Subcutaneous adipose tissue (tissue), 4 donors: ENCODE results near the gene PPP2R2B. TPM values are rescaled to one million over a fixed set of nuclear protein-coding genes. Genes with fewer than 3 reads are reported as not detected.

Source experiments
- CTCF ChIP-seq: fragments of 450-650 bp; IDR thresholded peaks from one replicate; pipeline ENCODE4 v1.5.1; 2016; ENCODE audit warnings: low read depth, mild to moderate bottlenecking, control low read depth, antibody characterized with exemption, moderate library complexity
- total RNA-seq, 4 donors: library from RNA; depleted of rRNA; stranded (reverse); fragments of >200 nt; gene quantifications; one replicate each; pipeline ENCODE4 v1.1.0, GENCODE V29; 2016

PPP2R2B gene
- total RNA-seq, 4 donors from 2014 or later: 0.34 to 0.66 TPM; not detected in 2

GRCh38 chr5:146699664-146700418, 178.7 kb downstream of the PPP2R2B start:
- no peak for TF ChIP-seq CTCF

GRCh38 chr5:146699138-146699537, 179.4 kb downstream of the PPP2R2B start:
- TF ChIP-seq CTCF: no peak

GRCh38 chr5:146698651-146699050, 179.9 kb downstream of the PPP2R2B start:
- TF ChIP-seq CTCF: no peak

GRCh38 chr5:146697211-146697610, 181.3 kb downstream of the PPP2R2B start:
- TF ChIP-seq CTCF: no peak

DNA sequence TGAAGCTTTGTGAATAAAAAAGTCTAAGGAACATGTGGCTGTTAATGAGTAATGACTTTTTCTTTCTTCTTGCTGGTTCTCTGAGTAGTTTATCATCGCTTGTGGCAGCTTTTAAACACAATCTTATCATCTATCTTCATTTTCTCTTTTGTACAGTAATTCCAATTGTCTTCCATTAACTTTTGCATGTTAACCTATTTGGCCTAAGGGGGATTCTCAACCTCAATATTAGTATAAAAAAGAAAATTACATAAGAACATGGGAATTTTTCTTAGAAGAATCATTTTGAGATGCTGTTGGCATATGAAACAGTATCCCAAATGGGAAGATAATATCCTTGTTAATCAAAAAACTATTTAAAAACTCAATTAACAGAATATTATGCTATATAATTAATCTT, 182.9 kb downstream of the PPP2R2B start:
- TF ChIP-seq CTCF: no peak

GRCh38 chr5:146690880-146691355, 187.6 kb downstream of the PPP2R2B start:
- no peak for TF ChIP-seq CTCF

GRCh38 chr5:146687630-146688029, 190.9 kb downstream of the PPP2R2B start:
- no peak for TF ChIP-seq CTCF
